Measurements from ENCODE around the gene KCNQ1.

Gene KCNQ1

DNA sequence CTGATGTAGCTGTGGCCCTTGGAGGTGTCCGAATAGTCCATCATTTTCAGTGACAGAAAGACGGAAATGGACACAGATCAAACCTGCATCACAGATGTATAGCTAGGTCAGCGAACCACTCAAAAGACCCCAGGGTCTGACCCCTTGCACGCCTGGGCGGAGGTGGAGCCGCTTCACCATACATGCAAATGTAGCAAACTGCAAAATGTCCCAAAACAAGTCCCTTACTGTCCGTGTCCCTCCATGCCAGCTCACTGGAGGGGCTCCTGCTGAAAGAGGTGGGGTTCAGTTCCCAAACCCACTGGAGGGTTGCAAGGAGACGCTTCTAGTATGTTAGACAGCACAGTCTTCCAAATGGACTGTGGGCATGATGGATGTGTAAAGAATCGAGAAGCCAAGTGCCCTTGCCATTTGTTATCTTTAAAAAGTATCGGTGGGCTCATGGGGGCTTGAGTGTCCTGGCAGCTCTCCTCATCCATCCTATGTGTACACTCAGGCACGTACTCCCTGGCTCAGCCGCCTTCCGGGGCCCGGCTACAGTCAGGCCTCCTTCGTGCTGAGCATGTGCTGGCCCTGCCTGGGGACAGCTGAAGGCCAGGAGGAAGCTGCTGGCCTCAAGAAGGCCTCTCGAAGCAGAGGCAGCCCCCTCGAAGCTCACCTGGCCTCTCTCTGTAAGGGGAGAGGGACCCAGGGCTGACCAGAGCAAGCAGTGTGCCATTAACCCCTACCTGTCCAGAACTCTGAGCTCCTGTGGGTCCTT, 275.2 kb downstream of the KCNQ1 start:
- Histone ChIP-seq H3K4me1 (ENCODE audit: control insufficient read depth, insufficient read depth, low read length) (peaks cover 36% of the 10 kb centered on the region), H3K9ac (ENCODE audit: low read depth, low read length) (no peak overlapping the region), H3K27me3 (ENCODE audit: control insufficient read depth, insufficient read depth, low read length) (peaks cover 100% of the 10 kb centered on the region), H3K36me3 (ENCODE audit: control insufficient read depth, insufficient read depth, low read length) (no peaks in the 10 kb centered on the region), H3K27ac (ENCODE audit: low read depth, low read length) (no peak overlapping the region), H3K9me3 (ENCODE audit: control insufficient read depth, insufficient read depth, low read length) (no peaks in the 10 kb centered on the region), H3K4me3 (ENCODE audit: low read depth, low read length) (no peak overlapping the region)

DNA sequence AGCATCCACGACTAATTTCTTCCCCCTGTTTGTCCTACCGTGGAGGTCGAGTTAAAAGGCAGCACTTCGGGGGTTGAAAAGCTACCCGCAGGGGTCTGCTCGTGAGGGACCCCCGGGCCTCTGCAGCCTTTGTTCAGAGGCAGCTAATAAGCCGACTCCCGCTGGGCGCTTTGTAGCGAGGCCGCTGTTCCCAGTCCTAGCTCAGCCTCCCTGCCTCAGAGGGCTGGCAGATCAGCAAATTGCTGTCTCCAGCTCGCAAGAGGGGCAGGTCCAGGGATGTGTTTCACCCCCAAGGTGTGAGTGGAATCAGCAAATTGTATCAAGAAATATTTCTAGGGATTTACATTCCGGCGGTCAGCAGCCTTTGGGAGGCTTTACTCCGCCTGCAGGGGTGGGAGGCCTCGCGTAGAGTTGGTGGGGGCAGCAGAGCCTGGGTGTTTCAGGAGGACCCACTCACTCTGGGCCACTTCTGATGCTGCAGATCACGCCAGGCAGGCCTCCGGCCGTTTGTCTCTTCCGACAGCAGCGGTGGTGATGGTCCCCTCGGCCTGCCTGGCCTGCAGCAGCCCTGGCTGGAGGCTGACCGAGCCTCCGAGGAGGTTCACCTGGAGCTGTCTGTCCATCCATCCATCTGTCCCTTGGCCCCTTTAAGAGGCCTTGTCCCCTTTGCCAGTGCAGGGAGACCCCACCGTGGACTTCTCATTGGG, 276.6 kb downstream of the KCNQ1 start:
- no peak overlapping the region for H3K9ac ChIP-seq (ENCODE audit: low read depth, low read length)
- peaks cover 96% of the 10 kb centered on the region for H3K27me3 ChIP-seq (ENCODE audit: control insufficient read depth, insufficient read depth, low read length)
- no peak overlapping the region for H3K4me3 ChIP-seq (ENCODE audit: low read depth, low read length)

DNA sequence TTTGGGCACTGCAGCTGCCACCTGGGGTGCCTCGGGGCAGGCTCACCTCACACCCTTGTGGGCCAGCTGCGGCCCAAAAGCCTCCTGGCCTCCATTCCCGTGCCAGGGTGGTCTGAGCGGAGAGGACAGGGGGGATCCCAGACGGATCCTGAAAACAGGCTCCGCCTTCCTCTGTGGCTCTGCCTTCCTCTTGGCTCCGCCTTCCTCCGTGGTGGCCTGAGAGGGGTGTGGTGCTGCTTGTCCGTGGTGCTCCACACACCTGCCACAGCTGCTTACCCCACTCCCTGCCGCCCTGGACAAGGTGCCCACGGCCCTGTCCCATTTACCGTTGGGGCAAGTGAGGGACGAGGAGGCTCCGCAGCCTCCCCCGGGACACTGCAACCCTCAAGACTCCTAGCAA, 278.1 kb downstream of the KCNQ1 start:
- peaks cover 36% of the 10 kb centered on the region for H3K4me1 ChIP-seq (ENCODE audit: control insufficient read depth, insufficient read depth, low read length)
- H3K4me3 ChIP-seq (ENCODE audit: low read depth, low read length) = no peak overlapping the region
- H3K9ac ChIP-seq (ENCODE audit: low read depth, low read length) = no peak overlapping the region
- H3K27ac ChIP-seq (ENCODE audit: low read depth, low read length) = no peak overlapping the region
- no peaks in the 10 kb centered on the region for H3K36me3 ChIP-seq (ENCODE audit: control insufficient read depth, insufficient read depth, low read length)
- peaks cover 6% of the 10 kb centered on the region; the same call in 1 of the 2 replicates for H3K9me3 ChIP-seq (ENCODE audit: control insufficient read depth, insufficient read depth, low read length)
- peaks cover 93% of the 10 kb centered on the region for H3K27me3 ChIP-seq (ENCODE audit: control insufficient read depth, insufficient read depth, low read length)

More for the DNA sequence above, 276.6 kb downstream of the KCNQ1 start:
- Histone ChIP-seq H3K4me1 (ENCODE audit: control insufficient read depth, insufficient read depth, low read length) (peaks cover 36% of the 10 kb centered on the region), H3K36me3 (ENCODE audit: control insufficient read depth, insufficient read depth, low read length) (no peaks in the 10 kb centered on the region), H3K27ac (ENCODE audit: low read depth, low read length) (no peak overlapping the region), H3K9me3 (ENCODE audit: control insufficient read depth, insufficient read depth, low read length) (no peaks in the 10 kb centered on the region)

DNA sequence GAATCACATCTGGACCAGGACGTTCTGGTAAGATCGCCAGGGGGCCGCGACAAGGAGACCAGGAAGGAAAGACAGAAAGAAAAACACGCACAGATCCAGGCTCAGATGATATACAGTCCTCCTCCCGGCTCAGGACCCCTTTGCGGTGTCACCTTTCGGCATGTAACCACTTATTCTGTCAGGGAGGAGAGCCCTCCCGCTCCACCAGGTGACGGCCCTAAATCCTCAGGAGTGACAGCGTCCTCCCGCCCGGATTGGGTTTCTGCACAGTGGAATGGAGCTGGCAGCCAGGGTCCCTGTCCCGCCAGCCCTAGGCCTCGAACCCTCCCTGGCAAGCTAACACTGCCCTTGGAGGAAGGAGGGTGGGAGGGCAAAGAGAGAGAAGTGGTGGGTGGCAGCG, 279.3 kb downstream of the KCNQ1 start:
- Histone ChIP-seq H3K4me3 (ENCODE audit: low read depth, low read length) (no peak overlapping the region), H3K27ac (ENCODE audit: low read depth, low read length) (no peak overlapping the region), H3K4me1 (ENCODE audit: control insufficient read depth, insufficient read depth, low read length) (peaks cover 25% of the 10 kb centered on the region), H3K27me3 (ENCODE audit: control insufficient read depth, insufficient read depth, low read length) (peaks cover 88% of the 10 kb centered on the region), H3K9me3 (ENCODE audit: control insufficient read depth, insufficient read depth, low read length) (peaks cover 6% of the 10 kb centered on the region; the same call in 1 of the 2 replicates), H3K36me3 (ENCODE audit: control insufficient read depth, insufficient read depth, low read length) (no peaks in the 10 kb centered on the region), H3K9ac (ENCODE audit: low read depth, low read length) (no peak overlapping the region)

DNA sequence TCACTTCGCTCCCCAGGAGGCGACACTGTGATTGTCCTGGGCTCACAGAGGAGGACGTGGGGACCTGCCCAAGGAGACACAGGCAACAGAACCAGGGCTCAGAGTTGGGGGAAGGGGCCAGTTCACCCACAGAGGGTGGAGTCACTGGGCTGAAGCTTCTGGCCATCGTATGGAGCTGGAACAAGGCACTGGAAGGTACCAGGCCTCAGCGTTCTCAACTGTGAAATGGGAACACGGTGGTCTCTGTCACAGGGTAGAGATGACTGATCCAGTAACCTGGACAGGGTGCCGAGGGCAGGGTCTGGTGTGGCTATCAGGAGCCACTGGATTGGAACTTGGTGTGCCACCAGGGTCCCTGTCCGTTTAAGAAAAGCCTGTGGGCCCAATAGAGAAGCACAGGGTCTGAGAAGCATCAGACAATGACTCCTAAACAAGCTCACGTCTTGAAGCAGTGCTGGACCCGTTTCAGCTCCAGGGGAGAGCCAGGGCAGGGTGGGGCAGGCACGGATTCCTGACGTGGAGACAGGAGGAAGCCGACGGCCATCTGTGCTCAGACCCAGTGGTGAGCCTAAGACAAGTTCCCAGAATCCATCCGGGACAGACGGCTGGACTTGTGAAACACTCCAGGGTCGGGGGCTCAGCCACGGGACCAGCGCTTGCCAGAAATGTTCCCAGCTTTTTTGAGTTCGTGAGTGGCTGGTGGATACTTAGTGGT, 280.0 kb downstream of the KCNQ1 start:
- peaks cover 18% of the 10 kb centered on the region for H3K4me1 ChIP-seq (ENCODE audit: control insufficient read depth, insufficient read depth, low read length)
- H3K4me3 ChIP-seq (ENCODE audit: low read depth, low read length) = no peak overlapping the region
- H3K27me3 ChIP-seq (ENCODE audit: control insufficient read depth, insufficient read depth, low read length) = peaks cover 88% of the 10 kb centered on the region

DNA sequence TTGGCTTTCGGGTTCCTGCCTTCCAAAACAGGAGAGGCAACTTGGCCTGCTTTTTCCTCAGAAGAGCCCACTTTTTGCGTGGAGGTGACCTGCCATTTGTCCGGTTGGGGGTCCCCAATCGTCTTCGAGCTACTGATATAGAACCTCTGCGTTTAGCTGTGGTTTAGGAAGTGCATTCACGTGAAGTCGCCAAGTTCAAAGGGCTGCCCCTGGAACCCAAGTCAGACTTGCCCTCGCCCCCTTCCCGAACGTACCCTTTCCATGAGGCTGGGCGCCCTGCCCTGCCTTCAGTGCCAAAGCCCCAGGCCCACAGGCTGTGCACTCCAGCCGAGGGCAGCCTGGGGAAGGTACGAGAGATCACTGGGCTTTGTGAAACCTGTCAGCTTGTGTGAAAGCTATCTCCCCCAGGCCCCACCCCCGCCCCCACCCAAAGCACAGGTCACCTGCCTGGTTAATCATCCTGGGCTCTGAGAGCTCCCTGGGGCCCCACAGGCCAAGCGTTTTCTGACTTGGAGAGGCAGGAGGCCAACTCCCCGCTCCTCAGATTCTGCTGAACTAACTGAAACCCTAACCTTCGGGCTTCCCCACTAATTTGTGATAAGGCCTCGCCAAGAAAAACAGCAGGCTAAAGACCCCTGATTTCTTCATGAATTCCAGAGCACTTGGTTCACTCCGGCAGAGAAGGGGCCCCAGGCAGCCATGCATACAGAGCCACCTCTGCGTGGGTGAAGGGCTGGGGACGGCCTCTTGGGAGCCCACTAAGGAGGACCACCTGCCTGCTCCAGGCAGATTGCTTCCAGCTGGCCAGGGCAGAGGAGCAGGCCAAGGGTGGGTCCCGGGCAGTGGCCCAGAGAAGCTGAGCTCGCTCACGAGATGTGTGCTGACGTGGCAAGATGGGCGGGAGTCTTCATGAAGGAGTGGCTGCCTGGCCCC, 280.8 kb downstream of the KCNQ1 start:
- Histone ChIP-seq H3K9me3 (ENCODE audit: control insufficient read depth, insufficient read depth, low read length) (peaks cover 6% of the 10 kb centered on the region; the same call in 1 of the 2 replicates), H3K27ac (ENCODE audit: low read depth, low read length) (no peak overlapping the region), H3K9ac (ENCODE audit: low read depth, low read length) (no peak overlapping the region), H3K36me3 (ENCODE audit: control insufficient read depth, insufficient read depth, low read length) (no peaks in the 10 kb centered on the region), H3K4me3 (ENCODE audit: low read depth, low read length) (no peak overlapping the region), H3K27me3 (ENCODE audit: control insufficient read depth, insufficient read depth, low read length) (peaks cover 82% of the 10 kb centered on the region), H3K4me1 (ENCODE audit: control insufficient read depth, insufficient read depth, low read length) (peaks cover 10% of the 10 kb centered on the region)

More for the DNA sequence above, 280.0 kb downstream of the KCNQ1 start:
- no peaks in the 10 kb centered on the region for H3K36me3 ChIP-seq (ENCODE audit: control insufficient read depth, insufficient read depth, low read length)
- no peak overlapping the region for H3K9ac ChIP-seq (ENCODE audit: low read depth, low read length)
- H3K27ac ChIP-seq (ENCODE audit: low read depth, low read length) = no peak overlapping the region
- H3K9me3 ChIP-seq (ENCODE audit: control insufficient read depth, insufficient read depth, low read length) = peaks cover 6% of the 10 kb centered on the region; the same call in 1 of the 2 replicates

DNA sequence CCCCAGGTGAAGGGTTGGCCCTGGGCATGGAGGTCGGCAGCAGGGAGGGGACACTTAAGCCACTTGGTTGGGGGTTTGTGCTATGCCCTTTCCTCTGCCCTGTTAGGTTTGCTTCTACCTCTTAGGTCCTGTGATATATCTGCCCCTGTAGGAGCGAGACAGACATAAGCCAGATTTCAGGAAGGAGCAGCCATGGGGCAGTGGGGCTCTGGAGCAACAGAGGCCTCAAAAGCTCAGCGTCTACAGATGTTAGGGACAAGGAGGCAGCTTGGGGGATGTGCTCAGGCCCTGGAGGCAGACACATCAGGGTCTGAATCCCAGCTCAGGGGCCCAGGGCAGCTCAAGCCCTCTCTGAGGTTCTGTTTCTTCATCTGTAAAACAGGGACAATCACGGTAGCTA, 282.2 kb downstream of the KCNQ1 start:
- no peaks in the 10 kb centered on the region; the same call in 1 of the 2 replicates for H3K4me1 ChIP-seq (ENCODE audit: control insufficient read depth, insufficient read depth, low read length)
- no peak overlapping the region for H3K4me3 ChIP-seq (ENCODE audit: low read depth, low read length)
- H3K9me3 ChIP-seq (ENCODE audit: control insufficient read depth, insufficient read depth, low read length) = peaks cover 6% of the 10 kb centered on the region; the same call in 1 of the 2 replicates
- peaks cover 74% of the 10 kb centered on the region for H3K27me3 ChIP-seq (ENCODE audit: control insufficient read depth, insufficient read depth, low read length)
- H3K27ac ChIP-seq (ENCODE audit: low read depth, low read length) = no peak overlapping the region
- H3K36me3 ChIP-seq (ENCODE audit: control insufficient read depth, insufficient read depth, low read length) = no peaks in the 10 kb centered on the region
- no peak overlapping the region for H3K9ac ChIP-seq (ENCODE audit: low read depth, low read length)

DNA sequence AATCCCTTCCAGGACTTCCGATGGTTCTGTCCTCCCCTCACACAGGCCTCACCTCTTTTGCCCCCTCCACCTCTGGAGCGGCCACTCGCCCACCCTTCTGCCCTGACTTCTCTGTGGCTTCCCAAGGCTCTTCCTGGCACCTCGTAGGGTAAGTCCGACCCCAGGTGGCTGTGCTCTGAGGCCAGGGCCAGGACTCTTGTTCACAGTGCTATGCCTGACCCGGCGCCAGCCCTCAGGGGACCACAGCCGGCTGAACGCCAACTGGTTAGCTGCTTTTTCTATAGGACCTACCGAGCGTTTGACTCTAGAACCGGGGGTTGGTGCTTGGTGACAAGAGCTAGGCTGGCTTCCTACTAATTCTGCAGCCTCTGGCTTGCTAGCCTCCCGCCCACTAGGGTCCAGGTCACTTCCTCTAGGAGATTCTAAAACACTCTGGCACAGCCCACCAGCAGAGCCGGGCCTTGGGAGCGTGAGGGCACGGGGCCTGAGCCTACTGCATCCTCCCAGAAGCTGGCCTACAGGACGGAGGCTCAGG, 283.4 kb downstream of the KCNQ1 start:
- Histone ChIP-seq H3K4me1 (ENCODE audit: control insufficient read depth, insufficient read depth, low read length) (no peaks in the 10 kb centered on the region), H3K9me3 (ENCODE audit: control insufficient read depth, insufficient read depth, low read length) (peaks cover 6% of the 10 kb centered on the region; the same call in 1 of the 2 replicates), H3K27ac (ENCODE audit: low read depth, low read length) (no peak overlapping the region), H3K36me3 (ENCODE audit: control insufficient read depth, insufficient read depth, low read length) (no peaks in the 10 kb centered on the region), H3K9ac (ENCODE audit: low read depth, low read length) (no peak overlapping the region), H3K4me3 (ENCODE audit: low read depth, low read length) (no peak overlapping the region), H3K27me3 (ENCODE audit: control insufficient read depth, insufficient read depth, low read length) (peaks cover 63% of the 10 kb centered on the region)

DNA sequence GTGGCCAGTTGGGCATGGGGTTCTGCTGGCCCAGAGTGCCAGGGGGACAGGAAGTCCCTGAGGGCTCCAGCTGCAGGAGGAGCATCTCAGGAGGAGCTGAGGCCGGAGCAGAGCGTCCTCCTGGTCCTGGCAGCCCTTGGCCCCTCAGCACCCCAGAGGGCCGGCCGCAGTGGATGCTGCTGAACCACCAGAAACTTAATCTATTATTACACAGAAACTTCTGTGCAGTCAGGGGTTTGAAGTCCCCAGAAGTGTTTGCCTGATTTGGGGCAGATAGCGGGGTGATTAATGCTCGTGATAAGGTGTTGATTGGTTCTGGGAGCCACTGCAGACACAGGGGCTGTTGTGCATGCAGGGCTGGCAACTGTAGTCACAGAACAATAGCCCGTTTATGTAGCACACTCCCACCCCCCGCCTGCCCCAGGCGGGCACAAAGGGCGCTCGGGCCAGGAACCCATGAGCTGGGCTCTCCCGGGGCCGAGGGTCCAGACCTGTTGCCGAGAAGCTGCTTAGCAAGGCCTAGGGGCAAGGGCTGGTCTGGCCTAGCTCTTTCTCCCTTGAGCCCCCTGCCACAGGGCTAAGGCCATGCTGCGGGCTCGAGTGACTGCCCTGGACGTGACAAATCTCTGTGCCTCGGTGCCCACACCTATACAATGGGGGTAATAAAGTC, 284.0 kb downstream of the KCNQ1 start:
- Histone ChIP-seq H3K4me3 (ENCODE audit: low read depth, low read length) (no peak overlapping the region), H3K9ac (ENCODE audit: low read depth, low read length) (no peak overlapping the region), H3K27me3 (ENCODE audit: control insufficient read depth, insufficient read depth, low read length) (peaks cover 61% of the 10 kb centered on the region), H3K4me1 (ENCODE audit: control insufficient read depth, insufficient read depth, low read length) (no peaks in the 10 kb centered on the region), H3K27ac (ENCODE audit: low read depth, low read length) (no peak overlapping the region), H3K9me3 (ENCODE audit: control insufficient read depth, insufficient read depth, low read length) (peaks cover 6% of the 10 kb centered on the region; the same call in 1 of the 2 replicates), H3K36me3 (ENCODE audit: control insufficient read depth, insufficient read depth, low read length) (no peaks in the 10 kb centered on the region)
